Activated CD4-positive, alpha-beta T cell treated with anti-CD3 and anti-CD28 coated beads, Interleukin-2, Interleukin-6, amounts not matched to agents 100 ng/mL and 50 ng/mL, durations not matched to agents 16 hours and 8 hours (primary cell): ENCODE results near the gene NECTIN4.

Experiments used
- DNase-seq: peaks from one replicate; pipeline ENCODE4 v3.0.0-alpha.2; 2020

NECTIN4 gene

GRCh38 chr1:161021165-161021969 is 68.0 kb downstream of the NECTIN4 start:
- DNase-seq: peak; percentile 83
